Neural crest cell (in vitro differentiated cells): Measurements from ENCODE around the gene ZNF77. TPM values are rescaled to one million over a fixed set of nuclear protein-coding genes. Genes with fewer than 3 reads are reported as not detected.
"Not testable (repeated sequence)": the region's sequence is repeated elsewhere in the genome, so short reads cannot be mapped to it uniquely, and the experiment has no call there.

Experiments
- DNase-seq: peaks from one replicate; pipeline ENCODE4 v3.0.0; 2021; ENCODE audit warnings: low read depth, mixed read lengths, low spot score
- H3K27ac Mint-ChIP-seq: one replicate; pipeline ENCODE4 v1.8.0; 2021; ENCODE audit warnings: mild to moderate bottlenecking, mixed read lengths; ENCODE audit not compliant: unreplicated experiment
- H3K27me3 Mint-ChIP-seq: 2 replicates; pipeline ENCODE4 v1.8.0; 2021; ENCODE audit warnings: low read depth, mild to moderate bottlenecking, mixed read lengths
- H3K36me3 Mint-ChIP-seq: 2 replicates; pipeline ENCODE4 v1.8.0; 2021; ENCODE audit warnings: low read depth, mild to moderate bottlenecking, mixed read lengths
- H3K4me1 Mint-ChIP-seq: 2 replicates; pipeline ENCODE4 v1.8.0; 2021; ENCODE audit warnings: mixed read lengths
- H3K4me3 Mint-ChIP-seq: one replicate; pipeline ENCODE4 v1.8.0; 2021; ENCODE audit warnings: mild to moderate bottlenecking, mixed read lengths
- H3K9me3 Mint-ChIP-seq: 2 replicates; pipeline ENCODE4 v1.8.0; 2021; ENCODE audit warnings: mixed read lengths
- long read RNA-seq: library from polyadenylated mRNA; unstranded; transcript quantifications from one replicate; pipeline ENCODE4 v2.0.0, GENCODE V29; 2020
- total RNA-seq: library from RNA; stranded (reverse); gene quantifications from 2 replicates; pipeline ENCODE4 v1.2.1, GENCODE V29; 2021
- TF ChIP-seq, protein P1 (sequence below): fragments of 200-600 bp; sonication (generic); conservative IDR thresholded peaks from 2 replicates; pipeline ENCODE4 v1.5.0; 2021; ENCODE audit warnings: antibody characterized with exemption, mild to moderate bottlenecking

Gene ZNF77
- 7.8 and 7.9 TPM in 2 replicates for total RNA-seq
- long read RNA-seq, transcript ZNF77-201 (4 exons, 2,002 nt): major isoform, 17 of 21 reads
- long read RNA-seq, partial matches to known transcripts: 0 of 21 reads
- long read RNA-seq, other reads (novel, unspliced or antisense): 4 of 21 reads

DNA sequence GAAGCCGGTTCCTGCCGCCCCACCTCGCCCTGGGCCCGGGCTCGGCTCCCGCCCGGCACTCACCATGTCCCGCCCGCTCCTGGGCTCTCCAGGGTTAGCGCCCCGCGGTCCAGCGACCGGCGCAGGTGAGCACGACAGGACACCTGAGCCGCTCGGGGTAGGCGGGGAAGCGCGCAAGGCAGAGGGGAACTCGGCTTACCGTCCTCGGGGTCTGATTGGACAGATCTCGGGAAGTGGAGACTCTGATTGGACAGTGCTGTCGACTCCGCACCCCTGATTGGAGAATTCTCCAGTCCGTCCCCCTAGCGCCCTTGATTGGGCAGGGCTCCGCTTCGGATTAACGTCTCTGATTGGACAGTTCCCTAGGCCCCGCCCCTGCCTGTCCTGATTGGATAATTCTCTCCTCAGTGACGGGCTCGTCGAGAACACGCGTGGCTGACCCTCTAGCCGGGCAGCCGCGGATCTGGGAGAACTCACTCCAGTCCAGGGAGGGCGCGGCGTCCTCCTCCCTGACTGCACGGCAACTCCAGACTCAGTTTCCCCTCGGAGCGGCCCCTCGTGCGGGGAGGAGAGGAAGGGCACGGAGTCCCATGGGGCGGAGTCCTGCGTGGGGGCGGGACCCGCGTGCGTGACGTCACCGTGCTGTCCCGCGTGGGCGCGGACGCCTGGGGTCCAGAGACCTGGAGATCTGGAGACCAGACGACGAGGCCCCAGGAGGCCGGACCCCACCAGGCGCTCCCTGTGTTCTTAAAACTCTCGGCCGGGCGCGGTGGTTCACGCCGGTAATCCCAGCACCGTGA lies at the start of gene ZNF77:
ZNF77 (minus strand) TSS at position 197 of the 800 bp plus-strand sequence; CDS start at position 66, 131 bp downstream.
- no peaks in the 10 kb centered on the region for H3K36me3 Mint-ChIP-seq
- TF ChIP-seq, protein P1, sequence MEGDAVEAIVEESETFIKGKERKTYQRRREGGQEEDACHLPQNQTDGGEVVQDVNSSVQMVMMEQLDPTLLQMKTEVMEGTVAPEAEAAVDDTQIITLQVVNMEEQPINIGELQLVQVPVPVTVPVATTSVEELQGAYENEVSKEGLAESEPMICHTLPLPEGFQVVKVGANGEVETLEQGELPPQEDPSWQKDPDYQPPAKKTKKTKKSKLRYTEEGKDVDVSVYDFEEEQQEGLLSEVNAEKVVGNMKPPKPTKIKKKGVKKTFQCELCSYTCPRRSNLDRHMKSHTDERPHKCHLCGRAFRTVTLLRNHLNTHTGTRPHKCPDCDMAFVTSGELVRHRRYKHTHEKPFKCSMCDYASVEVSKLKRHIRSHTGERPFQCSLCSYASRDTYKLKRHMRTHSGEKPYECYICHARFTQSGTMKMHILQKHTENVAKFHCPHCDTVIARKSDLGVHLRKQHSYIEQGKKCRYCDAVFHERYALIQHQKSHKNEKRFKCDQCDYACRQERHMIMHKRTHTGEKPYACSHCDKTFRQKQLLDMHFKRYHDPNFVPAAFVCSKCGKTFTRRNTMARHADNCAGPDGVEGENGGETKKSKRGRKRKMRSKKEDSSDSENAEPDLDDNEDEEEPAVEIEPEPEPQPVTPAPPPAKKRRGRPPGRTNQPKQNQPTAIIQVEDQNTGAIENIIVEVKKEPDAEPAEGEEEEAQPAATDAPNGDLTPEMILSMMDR: peak; percentile 8
- DNase-seq: peak; percentile 97
- no peaks in the 10 kb centered on the region for H3K9me3 Mint-ChIP-seq
- H3K27ac Mint-ChIP-seq: peak within 1 kb of the TSS; percentile 98
- peaks cover 3% of the 10 kb centered on the region for H3K27me3 Mint-ChIP-seq
- H3K4me1 Mint-ChIP-seq: peaks cover 32% of the 10 kb centered on the region
- H3K4me3 Mint-ChIP-seq: peak within 1 kb of the TSS; percentile 94

DNA sequence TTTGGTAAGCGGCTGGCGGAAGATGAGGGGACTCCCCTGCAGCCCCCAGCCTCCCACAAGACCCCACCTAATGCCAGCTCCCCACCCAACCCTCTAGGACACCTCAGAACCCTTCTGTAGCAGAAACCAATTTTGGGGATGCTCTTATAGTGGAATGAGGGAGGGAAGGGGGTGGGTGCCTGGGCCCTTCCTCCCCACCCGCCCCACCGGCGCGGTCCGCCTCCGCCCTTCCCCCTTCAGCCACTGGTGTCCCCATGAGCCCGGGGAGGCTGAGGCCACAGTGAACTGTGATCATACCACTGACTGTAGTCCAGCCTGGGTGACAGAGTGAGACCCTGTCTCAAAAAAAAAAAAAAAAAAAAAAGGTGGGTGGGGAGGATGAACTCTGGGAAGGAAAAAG lies 48.8 kb upstream of the ZNF77 start:
- Mint-ChIP-seq H3K27ac (no peak overlapping the region), H3K4me1 (no peaks in the 10 kb centered on the region), H3K4me3 (no peak overlapping the region), H3K36me3 (no peaks in the 10 kb centered on the region), H3K9me3 (no peaks in the 10 kb centered on the region), H3K27me3 (peaks cover 57% of the 10 kb centered on the region)
- TF ChIP-seq, protein P1: no peak
- DNase-seq: no peak

DNA sequence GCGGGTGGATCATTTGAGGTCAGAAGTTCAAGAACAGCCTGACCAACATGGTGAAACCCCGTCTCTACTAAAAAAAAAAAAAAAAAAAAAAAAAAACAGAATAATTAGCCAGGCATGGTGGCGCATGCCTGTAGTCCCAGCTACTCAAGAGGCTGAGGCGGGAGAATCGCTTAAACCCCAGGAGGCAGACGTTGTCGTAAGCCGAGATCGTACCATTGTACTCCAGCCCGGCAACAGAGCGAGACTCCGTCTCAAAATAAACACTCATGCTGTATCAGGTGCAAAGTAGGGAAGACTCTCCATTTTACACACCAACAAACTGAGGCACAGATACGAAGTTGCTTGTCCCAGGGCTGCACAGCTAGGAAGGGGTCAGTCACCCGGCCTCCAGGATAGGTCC lies 48.2 kb upstream of the ZNF77 start:
- Mint-ChIP-seq H3K36me3 (no peaks in the 10 kb centered on the region), H3K4me1 (no peaks in the 10 kb centered on the region), H3K4me3 (no peak overlapping the region), H3K27me3 (peaks cover 58% of the 10 kb centered on the region), H3K27ac (no peak overlapping the region), H3K9me3 (no peaks in the 10 kb centered on the region)
- TF ChIP-seq, protein P1: no peak
- DNase-seq: no peak

DNA sequence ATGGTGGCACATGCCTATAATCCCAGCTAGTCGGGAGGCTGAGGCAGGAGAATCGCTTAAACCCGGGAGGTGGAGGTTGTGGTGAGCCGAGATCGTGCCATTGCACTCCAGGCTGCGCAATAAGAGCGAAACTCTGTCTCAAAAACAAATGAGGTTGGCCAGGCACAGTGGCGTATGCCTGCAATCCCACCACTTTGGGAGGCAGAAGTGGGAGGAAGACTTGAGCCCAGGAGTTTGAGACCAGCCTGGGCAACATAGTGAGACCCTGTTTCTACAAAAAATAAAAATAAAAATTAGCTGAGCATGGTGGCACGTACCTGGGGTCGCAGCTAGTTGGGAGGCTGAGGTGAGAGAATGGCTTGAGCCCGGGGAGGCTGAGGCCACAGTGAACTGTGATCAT lies 47.6 kb upstream of the ZNF77 start:
- H3K4me3 Mint-ChIP-seq, H3K36me3 Mint-ChIP-seq, H3K9me3 Mint-ChIP-seq, DNase-seq, H3K27ac Mint-ChIP-seq, H3K4me1 Mint-ChIP-seq: not testable (repeated sequence)
- H3K27me3 Mint-ChIP-seq: peaks cover 56% of the 10 kb centered on the region

DNA sequence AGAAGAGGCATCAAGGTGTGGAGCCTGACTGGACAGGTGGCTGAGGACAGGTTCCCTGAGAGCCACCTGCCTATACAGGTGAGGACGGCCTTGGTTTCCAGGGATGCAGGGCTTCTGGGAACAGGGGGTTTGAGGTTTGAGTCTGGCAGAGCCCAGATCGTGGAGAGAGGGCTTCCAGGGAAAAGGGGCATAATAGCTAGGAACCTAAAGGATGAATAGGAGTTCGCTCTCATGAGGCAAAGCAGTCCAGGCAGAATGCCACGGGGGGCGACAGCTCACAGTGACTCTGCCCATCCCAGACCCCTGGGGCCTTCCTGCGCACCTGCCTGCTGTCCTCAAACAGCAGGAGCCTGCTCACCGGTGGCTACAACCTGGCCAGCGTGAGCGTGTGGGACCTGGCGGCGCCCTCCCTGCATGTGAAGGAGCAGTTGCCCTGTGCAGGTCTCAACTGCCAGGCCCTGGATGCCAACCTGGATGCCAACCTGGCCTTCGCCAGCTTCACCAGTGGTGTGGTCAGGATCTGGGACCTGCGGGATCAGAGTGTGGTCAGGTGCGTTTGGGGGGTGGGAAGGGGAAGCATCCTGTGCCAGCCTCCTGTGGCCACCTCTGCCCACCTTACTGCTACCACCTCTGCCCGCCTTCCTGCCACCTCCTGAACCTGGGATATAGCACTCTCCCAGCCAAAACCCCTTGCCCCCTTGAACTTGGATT lies 44.6 kb upstream of the ZNF77 start:
- no peaks in the 10 kb centered on the region for H3K9me3 Mint-ChIP-seq
- no peaks in the 10 kb centered on the region for H3K36me3 Mint-ChIP-seq
- TF ChIP-seq, protein P1: no peak
- H3K4me3 Mint-ChIP-seq: no peak overlapping the region
- H3K27ac Mint-ChIP-seq: no peak overlapping the region
- DNase-seq: no peak
- H3K4me1 Mint-ChIP-seq: peaks cover 15% of the 10 kb centered on the region
- peaks cover 54% of the 10 kb centered on the region for H3K27me3 Mint-ChIP-seq
